Transverse colon (tissue), 4 donors: Measurements from ENCODE around the gene LIN7C.

Experiments
- CTCF ChIP-seq, 5 experiments: fragments of 200-600 bp in 3 of 5; fragments of 450-650 bp in 2 of 5; sonication (generic) in 3 of 5; IDR thresholded peaks; 1 replicate in 2 of 5; 2 replicates in 3 of 5; pipeline ENCODE4 v1.5.1; 2016 to 2017; ENCODE audit warnings: antibody characterized with exemption in 5 of 5, inconsistent platforms in 3 of 5, mild to moderate bottlenecking in 2 of 5, moderate library complexity in 1 of 5
- EP300 ChIP-seq: sonication (generic); formaldehyde crosslinking; IDR thresholded peaks from one replicate; pipeline ENCODE4 v1.6.1; 2017; ENCODE audit warnings: antibody characterized with exemption, low read depth
- POLR2A ChIP-seq: fragments of 450-650 bp; IDR thresholded peaks from one replicate; pipeline ENCODE4 v1.6.1; 2016; ENCODE audit warnings: antibody characterized with exemption, mild to moderate bottlenecking, moderate library complexity
- POLR2AphosphoS5 ChIP-seq, 3 donors: sonication (generic); formaldehyde crosslinking; IDR thresholded peaks; one replicate each; pipeline ENCODE4 v1.6.1; 2016; ENCODE audit warnings: antibody characterized with exemption in 3 of 3

GRCh38 chr11:27509908-27510307 is 3.3 kb upstream of the LIN7C start:
- no peak for TF ChIP-seq CTCF (IDR thresholded peaks at IDR 0.05)
- TF ChIP-seq POLR2AphosphoS5 (IDR thresholded peaks at IDR 0.05) = no peak
- TF ChIP-seq EP300 = no peak
- TF ChIP-seq POLR2A = no peak
